Suprapubic skin (tissue), 4 donors: ENCODE data around the gene CNTN2. TPM values are rescaled to one million over a fixed set of nuclear protein-coding genes. Genes with fewer than 3 reads are reported as not detected.
A peak's percentile ranks its signal among the peaks of the same experiment; 100 is the strongest.

Experiments
- DNase-seq, 2 donors: peaks; one replicate each; pipeline ENCODE4 v3.0.0-alpha.2; 2019; ENCODE audit warnings: low spot score in 2 of 2
- H3K27ac ChIP-seq: fragments of 200-600 bp; sonication (generic); one replicate; pipeline ENCODE4 v1.5.1; 2019
- H3K27me3 ChIP-seq: fragments of 200-600 bp; sonication (generic); one replicate; pipeline ENCODE4 v1.5.1; 2019
- H3K36me3 ChIP-seq: fragments of 200-600 bp; sonication (generic); one replicate; pipeline ENCODE4 v1.5.1; 2019
- H3K4me1 ChIP-seq: fragments of 200-600 bp; sonication (generic); one replicate; pipeline ENCODE4 v1.5.1; 2019
- H3K4me3 ChIP-seq: fragments of 200-600 bp; sonication (generic); one replicate; pipeline ENCODE4 v1.5.1; 2019; ENCODE audit warnings: mild to moderate bottlenecking
- H3K9me3 ChIP-seq: fragments of 200-600 bp; sonication (generic); one replicate; pipeline ENCODE4 v1.5.1; 2019
- CTCF ChIP-seq, 2 donors: fragments of 200-600 bp in 1 of 2; fragments of 450-650 bp in 1 of 2; sonication (generic) in 1 of 2; IDR thresholded peaks; one replicate each; pipeline ENCODE4 v1.5.1; 2016 to 2019; ENCODE audit warnings: antibody characterized with exemption in 2 of 2, mild to moderate bottlenecking in 1 of 2, moderate library complexity in 1 of 2
- EP300 ChIP-seq: sonication (generic); formaldehyde crosslinking; IDR thresholded peaks from one replicate; pipeline ENCODE4 v1.6.1; 2017; ENCODE audit warnings: antibody characterized with exemption
- POLR2A ChIP-seq, 2 donors: fragments of 450-650 bp; IDR thresholded peaks; one replicate each; pipeline ENCODE4 v1.6.1; 2017; ENCODE audit warnings: antibody characterized with exemption in 2 of 2, mild to moderate bottlenecking in 2 of 2, moderate library complexity in 2 of 2
- POLR2AphosphoS5 ChIP-seq, 3 donors: sonication (generic); formaldehyde crosslinking; IDR thresholded peaks; one replicate each; pipeline ENCODE4 v1.6.1; 2017; ENCODE audit warnings: antibody characterized with exemption in 3 of 3
- WGBS: methylation state at CpG from one replicate; pipeline ENCODE4 v1.1.5; 2018; 5-methylcytosine and 5-hydroxymethylcytosine counted together
- total RNA-seq, 4 donors: library from RNA; depleted of rRNA; stranded (reverse); fragments of >200 nt; gene quantifications; one replicate each; pipeline ENCODE4 v1.1.0, GENCODE V29; 2016

CNTN2 gene
- total RNA-seq, 4 donors from 2014 or later, result 0.68 to 13.3 (median 1.7) TPM

DNA sequence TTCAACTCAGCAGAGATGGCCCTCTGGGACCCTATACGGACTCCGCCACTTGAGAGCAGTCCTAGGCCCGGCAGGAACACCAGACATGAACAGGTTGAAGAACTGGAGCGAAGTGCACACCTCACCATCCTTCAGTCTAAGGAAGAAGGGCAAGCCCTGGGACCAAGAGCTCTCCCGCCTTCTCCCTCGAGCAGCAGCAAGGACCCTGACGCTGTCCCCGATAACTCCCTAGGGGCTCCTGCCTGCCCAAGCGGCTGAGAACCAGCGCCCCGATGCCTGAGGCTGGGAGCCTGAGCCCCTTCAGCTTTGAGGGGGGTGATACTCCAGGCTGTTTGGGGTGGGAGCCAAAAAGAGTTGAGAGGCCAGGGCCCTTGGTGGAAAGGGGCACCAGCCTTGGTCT is 31.1 kb downstream of the CNTN2 start:
- no peaks in the 10 kb centered on the region for H3K9me3 ChIP-seq
- H3K4me1 ChIP-seq, result peaks cover 36% of the 10 kb centered on the region
- no peak for TF ChIP-seq EP300
- TF ChIP-seq POLR2A (IDR thresholded peaks at IDR 0.05), result no peak
- no peak for TF ChIP-seq CTCF (IDR thresholded peaks at IDR 0.05)
- no peak overlapping the region for H3K4me3 ChIP-seq
- H3K27me3 ChIP-seq, result no peaks in the 10 kb centered on the region
- 94% methylated on average over 11 of the region's 11 CpGs for WGBS
- no peaks in the 10 kb centered on the region for H3K36me3 ChIP-seq
- DNase-seq, result peak in 1 of 2 donors; percentile 50
- peak overlapping the region; percentile 78 for H3K27ac ChIP-seq

DNA sequence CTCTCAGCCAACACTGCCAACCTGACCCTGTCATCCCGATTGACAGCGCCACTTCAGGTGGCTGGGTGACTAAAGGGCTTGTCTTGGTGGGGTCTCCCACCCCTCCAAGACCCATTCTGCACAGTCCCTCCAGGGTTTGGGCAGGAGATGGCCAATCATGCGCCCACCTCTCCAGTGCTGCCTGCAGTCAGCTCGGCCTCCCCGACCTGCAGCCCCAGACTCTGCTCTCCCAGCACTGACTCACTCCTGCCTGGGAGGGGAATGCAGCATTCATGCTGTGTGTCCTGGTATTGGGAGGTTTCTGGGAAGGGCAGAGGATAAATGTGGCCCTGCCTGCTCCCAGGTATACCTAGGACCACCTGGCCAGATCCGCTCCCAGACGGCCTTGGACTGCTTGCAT is 31.5 kb downstream of the CNTN2 start:
- WGBS, result 88% methylated on average over 4 of the region's 7 CpGs
- Histone ChIP-seq H3K36me3 (no peaks in the 10 kb centered on the region), H3K27ac (no peak overlapping the region), H3K27me3 (no peaks in the 10 kb centered on the region), H3K4me3 (no peak overlapping the region), H3K4me1 (peaks cover 36% of the 10 kb centered on the region), H3K9me3 (no peaks in the 10 kb centered on the region)
- DNase-seq, result peak in 1 of 2 donors; percentile 39
- TF ChIP-seq POLR2AphosphoS5 (IDR thresholded peaks at IDR 0.05) (no peak), EP300 (no peak), POLR2A (IDR thresholded peaks at IDR 0.05) (no peak), CTCF (IDR thresholded peaks at IDR 0.05) (no peak)

- Histone ChIP-seq H3K27ac (no peak overlapping the region), H3K27me3 (no peaks in the 10 kb centered on the region), H3K4me3 (no peak overlapping the region), H3K36me3 (no peaks in the 10 kb centered on the region), H3K9me3 (no peaks in the 10 kb centered on the region), H3K4me1 (peaks cover 36% of the 10 kb centered on the region)
- WGBS, result 62% methylated on average over 7 of the region's 7 CpGs
- TF ChIP-seq POLR2A (IDR thresholded peaks at IDR 0.05) (no peak), CTCF (IDR thresholded peaks at IDR 0.05) (no peak), EP300 (no peak), POLR2AphosphoS5 (IDR thresholded peaks at IDR 0.05) (no peak)
- DNase-seq, result peak; percentile 44 to 62
These were observed 32.7 kb downstream of the CNTN2 start for GRCh38 chr1:205075642-205076155.

- Histone ChIP-seq H3K27ac (no peak overlapping the region), H3K36me3 (no peaks in the 10 kb centered on the region), H3K9me3 (no peaks in the 10 kb centered on the region), H3K4me1 (peaks cover 36% of the 10 kb centered on the region), H3K4me3 (no peak overlapping the region), H3K27me3 (no peaks in the 10 kb centered on the region)
- no peak for TF ChIP-seq CTCF (IDR thresholded peaks at IDR 0.05)
- TF ChIP-seq POLR2AphosphoS5 (IDR thresholded peaks at IDR 0.05), result no peak
- TF ChIP-seq POLR2A (IDR thresholded peaks at IDR 0.05), result no peak
- no peak for TF ChIP-seq EP300
- WGBS, result 77% methylated on average over 4 of the region's 4 CpGs
- no peak for DNase-seq
These were observed 33.3 kb downstream of the CNTN2 start for GRCh38 chr1:205076245-205076761.

DNA sequence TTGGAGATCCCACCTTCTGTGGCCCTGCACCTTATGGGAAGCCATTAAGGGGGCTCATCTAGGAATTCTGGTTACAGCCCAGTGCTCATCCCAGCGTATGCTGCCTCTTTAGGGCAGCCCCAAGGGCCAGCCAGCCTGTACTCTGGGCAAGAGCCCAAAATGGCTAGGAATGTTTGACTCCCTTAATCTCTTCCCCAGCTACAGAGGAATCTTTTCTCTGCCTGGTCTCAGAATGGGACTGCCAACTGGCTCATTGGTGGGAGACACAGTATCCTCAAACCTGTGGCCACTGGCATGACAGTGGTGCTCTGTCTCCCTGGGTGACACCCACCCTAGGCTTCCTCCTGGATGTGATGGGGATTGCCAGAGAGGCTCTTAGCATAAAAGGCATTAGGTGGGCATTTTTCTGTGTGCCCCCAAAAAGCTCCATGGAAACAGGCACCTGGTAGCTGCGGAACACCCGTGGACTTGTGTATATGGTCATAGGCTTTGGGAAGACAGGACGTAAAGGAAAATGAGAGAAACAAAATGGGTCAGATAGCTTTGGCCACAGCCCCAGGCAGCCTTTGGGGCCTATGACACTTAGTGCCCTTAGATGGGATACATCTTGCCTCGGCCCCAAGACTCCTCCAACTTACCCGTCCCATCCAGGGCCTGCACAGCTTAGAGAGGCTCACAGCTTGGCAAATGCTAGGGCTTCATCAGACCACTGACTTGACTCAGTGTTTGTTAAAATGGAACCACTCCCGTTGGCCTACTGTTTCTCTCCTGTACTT is 34.3 kb downstream of the CNTN2 start:
- Histone ChIP-seq H3K9me3 (no peaks in the 10 kb centered on the region), H3K27me3 (no peaks in the 10 kb centered on the region), H3K4me3 (no peak overlapping the region), H3K36me3 (no peaks in the 10 kb centered on the region), H3K27ac (peak overlapping the region; percentile 51), H3K4me1 (peaks cover 36% of the 10 kb centered on the region)
- DNase-seq, result no peak
- 84% methylated on average over 7 of the region's 7 CpGs for WGBS
- no peak for TF ChIP-seq EP300
- TF ChIP-seq POLR2A (IDR thresholded peaks at IDR 0.05), result no peak
- TF ChIP-seq POLR2AphosphoS5 (IDR thresholded peaks at IDR 0.05), result no peak
- TF ChIP-seq CTCF (IDR thresholded peaks at IDR 0.05), result no peak
